H9 (cell line): Measurements from ENCODE around the gene GPR160. TPM values are rescaled to one million over a fixed set of nuclear protein-coding genes. Genes with fewer than 3 reads are reported as not detected.

Experiments used
- DNase-seq: peaks from one replicate; pipeline ENCODE4 v3.0.0-alpha.2; 2017
- H2AFZ ChIP-seq: one replicate; pipeline ENCODE4 v1.6.1; 2013; ENCODE audit warnings: mild to moderate bottlenecking, low read length, control low read depth, moderate library complexity
- H2AK5ac ChIP-seq: 2 replicates; pipeline ENCODE4 v1.6.1; 2013; ENCODE audit warnings: low read length, control low read depth, mixed read lengths; ENCODE audit not compliant: insufficient read length
- H2BK120ac ChIP-seq: one replicate; pipeline ENCODE4 v1.6.1; 2013; ENCODE audit warnings: low read depth, mild to moderate bottlenecking, low read length, control low read depth, inconsistent platforms; ENCODE audit not compliant: poor library complexity, severe bottlenecking
- H2BK12ac ChIP-seq: 2 replicates; pipeline ENCODE4 v1.6.1; 2013; ENCODE audit warnings: low read length, control low read depth, mixed read lengths, low read depth; ENCODE audit not compliant: insufficient read length
- H2BK15ac ChIP-seq: 2 replicates; pipeline ENCODE4 v1.6.1; 2013; ENCODE audit warnings: low read depth, low read length, control low read depth
- H2BK20ac ChIP-seq: one replicate; pipeline ENCODE4 v1.6.1; 2013; ENCODE audit warnings: low read depth, mild to moderate bottlenecking, low read length, control low read depth, inconsistent platforms; ENCODE audit not compliant: poor library complexity, severe bottlenecking
- H2BK5ac ChIP-seq: 2 replicates; pipeline ENCODE4 v1.6.1; 2013; ENCODE audit warnings: low read length, control low read depth, mixed read lengths; ENCODE audit not compliant: insufficient read length
- H3K14ac ChIP-seq: 2 replicates; pipeline ENCODE4 v1.6.1; 2013; ENCODE audit warnings: low read length, control low read depth; ENCODE audit not compliant: insufficient read depth
- H3K18ac ChIP-seq: 2 replicates; pipeline ENCODE4 v1.6.1; 2013; ENCODE audit warnings: low read depth, mild to moderate bottlenecking, mixed read lengths, low read length, control low read depth; ENCODE audit not compliant: insufficient read length
- H3K23ac ChIP-seq: 2 replicates; pipeline ENCODE4 v1.6.1; 2013; ENCODE audit warnings: low read length, control low read depth, mixed read lengths, low read depth; ENCODE audit not compliant: insufficient read length
- H3K23me2 ChIP-seq: 2 replicates; pipeline ENCODE4 v1.6.1; 2013; ENCODE audit warnings: low read depth, mild to moderate bottlenecking, mixed read lengths, low read length, control low read depth; ENCODE audit not compliant: insufficient read length, poor library complexity, severe bottlenecking
- H3K27ac ChIP-seq: 2 replicates; pipeline ENCODE4 v1.5.1; 2013; ENCODE audit warnings: low read length, control low read depth, mixed read lengths, low read depth; ENCODE audit not compliant: insufficient read length
- H3K27me3 ChIP-seq: 2 replicates; pipeline ENCODE4 v1.6.1; 2013; ENCODE audit warnings: low read length, control low read depth, inconsistent platforms; ENCODE audit not compliant: insufficient read depth
- H3K4ac ChIP-seq: 2 replicates; pipeline ENCODE4 v1.6.1; 2013; ENCODE audit warnings: low read depth, mild to moderate bottlenecking, control low read depth, inconsistent platforms, low read length, moderate library complexity
- H3K4me1 ChIP-seq: 2 replicates; pipeline ENCODE4 v1.6.1; 2013; ENCODE audit warnings: low read length, control low read depth, inconsistent platforms; ENCODE audit not compliant: insufficient read depth
- H3K4me2 ChIP-seq: 2 replicates; pipeline ENCODE4 v1.6.1; 2013; ENCODE audit warnings: low read length, control low read depth, mixed read lengths; ENCODE audit not compliant: insufficient read length, insufficient read depth
- H3K56ac ChIP-seq: 2 replicates; pipeline ENCODE4 v1.6.1; 2013; ENCODE audit warnings: low read depth, mild to moderate bottlenecking, mixed read lengths, low read length, control low read depth; ENCODE audit not compliant: insufficient read length
- H3K79me1 ChIP-seq: 2 replicates; pipeline ENCODE4 v1.6.1; 2013; ENCODE audit warnings: low read depth, mild to moderate bottlenecking, moderate library complexity, low read length, control low read depth, inconsistent platforms; ENCODE audit not compliant: insufficient read depth, poor library complexity, severe bottlenecking
- H3K79me2 ChIP-seq: 2 replicates; pipeline ENCODE4 v1.6.1; 2013; ENCODE audit warnings: low read length, control low read depth, inconsistent platforms; ENCODE audit not compliant: insufficient read depth
- H3K9ac ChIP-seq: 2 replicates; pipeline ENCODE4 v1.6.1; 2013; ENCODE audit warnings: low read length, control low read depth, mixed read lengths; ENCODE audit not compliant: insufficient read length; ENCODE audit errors: extremely low read depth
- H3K9me3 ChIP-seq: one replicate; pipeline ENCODE4 v1.6.1; 2013; ENCODE audit warnings: low read depth, low read length, inconsistent platforms; ENCODE audit not compliant: control insufficient read depth
- H3T11ph ChIP-seq: one replicate; pipeline ENCODE4 v1.6.1; 2013; ENCODE audit warnings: mild to moderate bottlenecking, low read length, control low read depth, inconsistent platforms
- H4K20me1 ChIP-seq: one replicate; pipeline ENCODE4 v1.6.1; 2013; ENCODE audit not compliant: control insufficient read depth, insufficient read length, insufficient read depth
- H4K5ac ChIP-seq: 2 replicates; pipeline ENCODE4 v1.6.1; 2013; ENCODE audit warnings: low read depth, mild to moderate bottlenecking, mixed read lengths, low read length, control low read depth; ENCODE audit not compliant: insufficient read length
- H4K8ac ChIP-seq: replicated peaks from 2 replicates; pipeline ENCODE4 v1.6.1; 2013; ENCODE audit warnings: low read length, control low read depth, mixed read lengths, low read depth; ENCODE audit not compliant: insufficient read length
- H4K91ac ChIP-seq: 2 replicates; pipeline ENCODE4 v1.6.1; 2013; ENCODE audit warnings: low read depth, mild to moderate bottlenecking, moderate library complexity, mixed read lengths, low read length, control low read depth; ENCODE audit not compliant: insufficient read length
- H3K27ac Mint-ChIP-seq, 3 experiments: 2 replicates in 2 of 3; 3 replicates in 1 of 3; pipeline ENCODE4 v1.8.0; 2020 to 2021; ENCODE audit warnings: mixed read lengths in 3 of 3, mild to moderate bottlenecking in 1 of 3, moderate library complexity in 1 of 3
- H3K27me3 Mint-ChIP-seq: 2 replicates; pipeline ENCODE4 v1.8.0; 2021; ENCODE audit warnings: low read depth, mild to moderate bottlenecking, moderate library complexity, mixed read lengths
- H3K36me3 Mint-ChIP-seq, 3 experiments: 2 replicates in 2 of 3; 3 replicates in 1 of 3; pipeline ENCODE4 v1.8.0; 2020 to 2021; ENCODE audit warnings: low read depth in 3 of 3, mixed read lengths in 3 of 3; ENCODE audit not compliant: insufficient read depth in 1 of 3
- H3K4me1 Mint-ChIP-seq, 2 experiments: 2 replicates each; pipeline ENCODE4 v1.8.0; 2020; ENCODE audit warnings: mixed read lengths in 2 of 2
- H3K4me3 Mint-ChIP-seq, 2 experiments: 2 replicates in 1 of 2; 3 replicates in 1 of 2; pipeline ENCODE4 v1.8.0; 2020 to 2021; ENCODE audit warnings: mild to moderate bottlenecking in 2 of 2, mixed read lengths in 2 of 2, moderate library complexity in 1 of 2
- H3K9me3 Mint-ChIP-seq, 2 experiments: 2 replicates in 1 of 2; 3 replicates in 1 of 2; pipeline ENCODE4 v1.8.0; 2020; ENCODE audit warnings: mild to moderate bottlenecking in 2 of 2, mixed read lengths in 2 of 2, moderate library complexity in 1 of 2
- WGBS: extraction: QIAGEN DNeasy Blood & Tissue Kit; methylation state at CpG from one replicate; pipeline ENCODE4 v1.1.7; 2013; ENCODE audit warnings: missing lambda C conversion rate, low lambda C conversion rate, mixed read lengths; ENCODE audit not compliant: insufficient read length; ENCODE audit errors: extremely low coverage; 5-methylcytosine and 5-hydroxymethylcytosine counted together
- total RNA-seq: library from RNA; stranded (reverse); gene quantifications from 2 replicates; pipeline ENCODE4 v1.2.1, GENCODE V29; 2021
- TF ChIP-seq, protein P1 (sequence below): fragments of 200-600 bp; sonication (generic); conservative IDR thresholded peaks from 3 replicates; pipeline ENCODE4 v1.8.0; 2021; ENCODE audit warnings: antibody characterized with exemption, mild to moderate bottlenecking

GPR160 gene
- total RNA-seq, 1 experiment from 2014 or later, result 14.1 TPM

DNA sequence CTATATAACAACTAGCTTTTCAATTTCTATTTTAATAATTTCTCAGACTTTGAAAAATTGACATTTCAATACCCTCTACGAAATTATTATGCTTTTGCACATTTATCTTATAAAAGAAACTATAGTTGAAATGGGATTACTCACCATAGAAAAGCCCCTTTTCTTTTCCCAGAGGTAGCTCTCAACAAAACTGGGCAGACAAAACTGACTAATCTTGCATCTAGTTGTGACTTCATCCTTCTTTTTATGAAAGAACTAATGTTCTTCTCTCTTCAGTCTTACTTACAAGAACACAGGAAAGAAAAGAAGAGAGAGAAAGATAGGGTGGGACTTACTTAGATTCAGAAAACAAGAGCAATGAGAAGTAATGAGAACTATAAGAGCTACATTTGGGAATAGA lies 61.0 kb downstream of the GPR160 start:
- Histone ChIP-seq H2BK20ac (no peak overlapping the region), H3K27ac (no peak overlapping the region), H3K9me3 (no peaks in the 10 kb centered on the region), H4K91ac (no peak overlapping the region), H3K4me1 (no peaks in the 10 kb centered on the region), H3K4ac (no peak overlapping the region), H4K8ac (no peak overlapping the region), H3K56ac (no peak overlapping the region), H3K18ac (no peak overlapping the region), H2BK15ac (no peak overlapping the region), H3K9ac (no peak overlapping the region), H3T11ph (no peak overlapping the region), H3K79me2 (no peaks in the 10 kb centered on the region), H3K23me2 (no peaks in the 10 kb centered on the region), H2BK5ac (no peak overlapping the region), H2AFZ (no peak overlapping the region), H3K4me2 (no peak overlapping the region), H3K79me1 (no peaks in the 10 kb centered on the region), H3K14ac (no peak overlapping the region), H3K23ac (no peak overlapping the region), H2AK5ac (no peak overlapping the region), H2BK120ac (no peak overlapping the region), H2BK12ac (no peak overlapping the region), H4K5ac (no peak overlapping the region), H4K20me1 (no peaks in the 10 kb centered on the region), H3K27me3 (no peaks in the 10 kb centered on the region)
- WGBS, result no CpG with 5 or more reads among the region's 1 CpG
- no peak overlapping the region for H3K27ac Mint-ChIP-seq
- no peaks in the 10 kb centered on the region for H3K4me1 Mint-ChIP-seq
- no peaks in the 10 kb centered on the region for H3K27me3 Mint-ChIP-seq
- no peaks in the 10 kb centered on the region for H3K9me3 Mint-ChIP-seq
- H3K36me3 Mint-ChIP-seq, result peaks cover 12 to 66% (median 44%) of the 10 kb centered on the region in 3 experiments; a peak in 5 of 7 replicates
- no peak overlapping the region for H3K4me3 Mint-ChIP-seq
- DNase-seq, result no peak
- TF ChIP-seq, protein P1, sequence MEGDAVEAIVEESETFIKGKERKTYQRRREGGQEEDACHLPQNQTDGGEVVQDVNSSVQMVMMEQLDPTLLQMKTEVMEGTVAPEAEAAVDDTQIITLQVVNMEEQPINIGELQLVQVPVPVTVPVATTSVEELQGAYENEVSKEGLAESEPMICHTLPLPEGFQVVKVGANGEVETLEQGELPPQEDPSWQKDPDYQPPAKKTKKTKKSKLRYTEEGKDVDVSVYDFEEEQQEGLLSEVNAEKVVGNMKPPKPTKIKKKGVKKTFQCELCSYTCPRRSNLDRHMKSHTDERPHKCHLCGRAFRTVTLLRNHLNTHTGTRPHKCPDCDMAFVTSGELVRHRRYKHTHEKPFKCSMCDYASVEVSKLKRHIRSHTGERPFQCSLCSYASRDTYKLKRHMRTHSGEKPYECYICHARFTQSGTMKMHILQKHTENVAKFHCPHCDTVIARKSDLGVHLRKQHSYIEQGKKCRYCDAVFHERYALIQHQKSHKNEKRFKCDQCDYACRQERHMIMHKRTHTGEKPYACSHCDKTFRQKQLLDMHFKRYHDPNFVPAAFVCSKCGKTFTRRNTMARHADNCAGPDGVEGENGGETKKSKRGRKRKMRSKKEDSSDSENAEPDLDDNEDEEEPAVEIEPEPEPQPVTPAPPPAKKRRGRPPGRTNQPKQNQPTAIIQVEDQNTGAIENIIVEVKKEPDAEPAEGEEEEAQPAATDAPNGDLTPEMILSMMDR, result no peak
